ENCODE results near the gene CISD1. TPM values are rescaled to one million over a fixed set of nuclear protein-coding genes. Genes with fewer than 3 reads are reported as not detected.
A peak's percentile ranks its signal among the peaks of the same experiment; 100 is the strongest.

Gene CISD1
- total and polyA plus RNA-seq, 2 of the 4 experiments (the other 2 are of a cell fraction): 28.2 to 34.6 TPM

GRCh38 chr10:58266003-58266825 is 2.7 kb upstream of the CISD1 start:
- ATAC-seq (ENCODE audit: low read depth) (no peak), DNase-seq (peak; percentile 78)
- Histone ChIP-seq H3K27me3 (ENCODE audit: control insufficient read depth, insufficient read depth, low read length) (no peaks in the 10 kb centered on the region), H3K27ac (ENCODE audit: insufficient read depth, low read length) (peak overlapping the region; percentile 57; the same call in 1 of the 2 replicates), H3K9me1 (ENCODE audit: insufficient read depth, low read length) (no peaks in the 10 kb centered on the region), H4K8ac (ENCODE audit: low read depth in 2 of 2, low read length in 2 of 2) (peak overlapping the region in 1 of 2 experiments; percentile 29; a peak in 2 of 4 replicates), H2BK20ac (ENCODE audit: low read depth, low read length) (no peak overlapping the region; the same call in 1 of the 2 replicates), H3K4me1 (ENCODE audit: control insufficient read depth, insufficient read depth, low read length) (no peaks in the 10 kb centered on the region), H2BK5ac (ENCODE audit: low read depth, low read length, poor library complexity, severe bottlenecking) (peak overlapping the region; percentile 73), H4K5ac (ENCODE audit: low read depth, low read length) (peak overlapping the region; percentile 36; the same call in 1 of the 2 replicates), H3K14ac (replicated peaks; ENCODE audit: low read depth, low read length) (peak overlapping the region; percentile 18), H4K91ac (ENCODE audit: insufficient read depth, low read depth, low read length) (no peak overlapping the region), H3K36me3 (ENCODE audit: control insufficient read depth, insufficient read depth, low read length) (no peaks in the 10 kb centered on the region), H3K4me3 (ENCODE audit: insufficient read depth, low read depth, low read length) (peak overlapping the region; percentile 70), H2AK5ac (ENCODE audit: low read depth, low read length) (no peak overlapping the region), H2AK9ac (replicated peaks; ENCODE audit: low read depth, low read length, poor library complexity) (no peak overlapping the region), H3K9me3 (ENCODE audit: control insufficient read depth, insufficient read depth, low read length) (no peaks in the 10 kb centered on the region), H2BK15ac (ENCODE audit: low read depth, low read length) (peak overlapping the region; percentile 12; the same call in 1 of the 3 replicates), H4K20me1 (ENCODE audit: insufficient read depth, low read length) (no peaks in the 10 kb centered on the region), H3K4me2 (ENCODE audit: low read depth, low read length) (peak overlapping the region; percentile 85), H2BK120ac (ENCODE audit: low read depth, low read length) (peak overlapping the region; percentile 20; the same call in 1 of the 2 replicates), H3K18ac (ENCODE audit: low read depth, low read length) (peak overlapping the region; percentile 53; the same call in 1 of the 2 replicates), H3K9ac (ENCODE audit: low read depth, low read length) (peak overlapping the region; percentile 51), H3K23ac (ENCODE audit: low read depth, low read length) (peak overlapping the region; percentile 70; the same call in 1 of the 2 replicates), H3K79me1 (ENCODE audit: low read depth in 1 of 2, low read length in 2 of 2) (peaks cover 9 to 34% of the 10 kb centered on the region in 2 experiments), H3K4ac (ENCODE audit: low read depth, low read length) (peak overlapping the region; percentile 30; the same call in 1 of the 2 replicates), H3K56ac (ENCODE audit: extremely low read depth, insufficient read depth, low read length) (peak overlapping the region; percentile 70; the same call in 1 of the 2 replicates), H2AFZ (replicated peaks; ENCODE audit: low read length, poor library complexity) (no peak overlapping the region)
- ChIA-PET CTCF (no interaction called here), POLR2A (ENCODE audit: unreplicated experiment) (no interaction called here)
- TSS peak; percentile 24 for BruUV-seq (replicated peaks)
- intact Hi-C loops (cut with micrococcal nuclease) (no loop called here), dilution Hi-C loops (cut with HindIII; ENCODE audit: low sequenced_read_pairs, unreplicated experiment) (no loop called here), in situ Hi-C loops (cut with MboI; ENCODE audit: low sequenced_read_pairs) (no loop called here)
- WGBS, 2 experiments (ENCODE audit: extremely low coverage in 2 of 2, insufficient read length in 1 of 2): 0% methylated on average over 2 of the region's 14 CpGs; no CpG with 5 or more reads in 1 of the 2 experiments
- TF ChIP-seq CEBPB (IDR thresholded peaks at IDR 0.05; ENCODE audit: low read depth, low read length) (peak; percentile 89), RCOR1 (IDR thresholded peaks at IDR 0.05; ENCODE audit: insufficient replicate concordance, low read length) (no peak), BHLHE40 (IDR thresholded peaks at IDR 0.05; ENCODE audit: low read depth, low read length) (peak; percentile 84), CTCF (conservative IDR thresholded peaks at IDR 0.05; ENCODE audit: low read depth, low read length) (no peak), FOS (IDR thresholded peaks at IDR 0.05; ENCODE audit: low read depth, low read length) (0 out of 2 replicates have a peak, but pooled peaks have one; percentile 16), NFE2L2 (IDR thresholded peaks at IDR 0.05; ENCODE audit: low read depth, low read length) (no peak), MXI1 (IDR thresholded peaks at IDR 0.05; ENCODE audit: borderline replicate concordance, low read depth, low read length) (0 out of 2 replicates have a peak, but pooled peaks have one; percentile 25), USF2 (IDR thresholded peaks at IDR 0.05; ENCODE audit: low read depth, low read length) (no peak), ELK1 (IDR thresholded peaks at IDR 0.05; ENCODE audit: borderline replicate concordance, low read depth, low read length) (no peak), SMC3 (IDR thresholded peaks at IDR 0.05; ENCODE audit: low read depth, low read length) (no peak), CHD1 (IDR thresholded peaks at IDR 0.05; ENCODE audit: low read depth, low read length) (0 out of 2 replicates have a peak, but pooled peaks have one; percentile 11), RAD21 (IDR thresholded peaks at IDR 0.05; ENCODE audit: low read length) (no peak)
